ENCODE data around the gene MAP3K20.
"Not testable (repeated sequence)": the region's sequence is repeated elsewhere in the genome, so short reads cannot be mapped to it uniquely, and the experiment has no call there.

Gene MAP3K20

DNA sequence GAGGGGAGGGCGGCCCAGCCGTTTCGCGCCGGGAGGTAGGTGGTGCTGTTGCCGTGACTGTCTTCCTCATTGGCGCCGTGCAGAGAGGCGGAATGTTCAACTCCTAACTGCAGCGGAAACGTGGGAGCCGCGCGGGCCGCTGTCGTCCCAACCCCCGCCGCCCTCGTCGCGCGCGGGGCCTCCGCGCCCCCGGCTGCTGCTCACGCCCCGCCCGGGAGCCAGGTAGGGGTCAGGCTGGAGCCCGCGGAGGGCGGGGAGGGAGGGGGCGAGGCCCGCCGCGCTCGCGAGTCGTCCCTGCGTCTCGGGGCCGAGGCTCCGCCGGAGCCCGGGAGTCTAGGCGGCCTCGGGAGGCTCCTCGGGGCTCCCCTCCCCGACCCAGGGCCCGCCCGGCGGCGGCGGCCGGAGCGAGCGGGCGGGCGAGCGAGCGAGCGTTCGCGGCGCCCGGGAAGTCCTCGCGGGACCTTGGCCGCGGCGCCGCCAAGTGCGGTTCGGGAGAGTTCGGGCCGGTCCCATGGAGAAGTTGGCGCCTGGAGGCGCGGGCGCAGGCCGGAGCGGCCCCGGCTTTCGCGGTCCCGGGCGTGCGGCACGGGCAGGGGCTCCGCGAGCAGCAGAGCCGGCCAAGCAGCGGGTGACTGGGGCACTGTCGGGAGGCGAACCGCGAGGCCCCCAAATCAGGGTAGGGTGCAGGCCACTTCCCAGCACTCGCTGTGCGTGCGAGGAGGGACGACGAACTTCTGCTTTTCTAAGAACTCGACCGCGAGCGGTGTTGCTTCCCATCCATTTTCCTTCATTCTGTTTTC lies at the start of gene MAP3K20:
MAP3K20 (plus strand) TSS at position 66 of the 800 bp plus-strand sequence. CDS start 15,186 bp downstream, outside the sequence.
- Mint-ChIP-seq H3K36me3 (no peaks in the 10 kb centered on the region), H3K27me3 (peaks cover 29% of the 10 kb centered on the region), H3K4me1 (ENCODE audit: low read depth) (peaks cover 8% of the 10 kb centered on the region), H3K9me3 (ENCODE audit: low read depth) (no peaks in the 10 kb centered on the region), H3K27ac (peak within 1 kb of the TSS; percentile 47), H3K4me3 (peak within 1 kb of the TSS; percentile 84)

DNA sequence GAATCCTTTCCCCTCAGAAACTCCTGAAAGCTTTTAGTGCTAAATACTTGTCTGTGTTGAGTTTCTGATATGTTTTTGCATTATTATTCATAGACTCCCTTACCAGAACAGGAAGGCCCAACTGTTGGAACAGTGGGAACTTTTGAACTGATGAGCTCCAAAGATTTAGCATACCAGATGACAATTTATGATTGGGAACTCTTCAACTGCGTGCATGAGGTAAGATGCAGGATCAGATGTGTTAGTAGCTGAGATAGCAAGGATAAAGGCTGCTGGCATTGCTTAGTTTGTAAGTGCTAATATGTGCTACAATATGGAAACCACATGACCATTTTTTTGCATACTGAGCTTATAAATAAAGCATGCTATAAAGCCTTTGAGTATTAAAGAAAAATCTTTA lies 49.2 kb upstream of the MAP3K20 start:
- H3K4me3 Mint-ChIP-seq: no peak overlapping the region
- H3K9me3 Mint-ChIP-seq (ENCODE audit: low read depth): no peaks in the 10 kb centered on the region
- no peak overlapping the region for H3K27ac Mint-ChIP-seq
- H3K36me3 Mint-ChIP-seq: peaks cover 2% of the 10 kb centered on the region
- peaks cover 3% of the 10 kb centered on the region for H3K4me1 Mint-ChIP-seq (ENCODE audit: low read depth)
- H3K27me3 Mint-ChIP-seq: peaks cover 3% of the 10 kb centered on the region

GRCh38 chr2:173027181-173028128 lies 48.2 kb upstream of the MAP3K20 start:
- Mint-ChIP-seq H3K4me3 (no peak overlapping the region), H3K27ac (no peak overlapping the region), H3K36me3 (peaks cover 2% of the 10 kb centered on the region), H3K4me1 (ENCODE audit: low read depth) (peaks cover 3% of the 10 kb centered on the region), H3K27me3 (peaks cover 3% of the 10 kb centered on the region), H3K9me3 (ENCODE audit: low read depth) (no peaks in the 10 kb centered on the region)

- no peaks in the 10 kb centered on the region for H3K9me3 Mint-ChIP-seq (ENCODE audit: low read depth)
- H3K36me3 Mint-ChIP-seq: peaks cover 2% of the 10 kb centered on the region
- H3K4me3 Mint-ChIP-seq: no peak overlapping the region
- no peak overlapping the region for H3K27ac Mint-ChIP-seq
- H3K27me3 Mint-ChIP-seq: peaks cover 3% of the 10 kb centered on the region
- H3K4me1 Mint-ChIP-seq (ENCODE audit: low read depth): peaks cover 3% of the 10 kb centered on the region
Measured at GRCh38 chr2:173028141-173028540, 47.5 kb upstream of the MAP3K20 start.

DNA sequence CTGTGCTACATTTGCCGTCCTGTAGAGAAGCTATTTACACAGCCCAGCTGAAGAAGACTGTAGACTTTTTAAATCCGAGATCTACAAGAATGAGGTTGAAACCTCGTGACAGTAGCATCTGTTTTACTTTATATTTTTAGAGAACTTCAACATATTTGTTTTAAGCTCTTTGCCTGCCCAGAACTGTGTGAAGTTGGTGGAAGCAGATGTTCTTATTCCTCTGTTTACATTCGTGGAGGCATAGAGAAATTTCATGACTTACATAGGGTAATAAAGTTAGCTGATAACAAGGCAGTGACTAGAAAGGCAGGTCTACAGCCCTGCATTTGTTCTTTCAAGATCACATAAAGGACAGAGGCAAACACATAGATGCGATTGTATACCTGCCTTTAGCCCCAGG lies 47.0 kb upstream of the MAP3K20 start:
- Mint-ChIP-seq H3K27ac (no peak overlapping the region), H3K27me3 (peaks cover 3% of the 10 kb centered on the region), H3K4me3 (no peak overlapping the region), H3K9me3 (ENCODE audit: low read depth) (no peaks in the 10 kb centered on the region), H3K4me1 (ENCODE audit: low read depth) (peaks cover 3% of the 10 kb centered on the region), H3K36me3 (peaks cover 2% of the 10 kb centered on the region)

GRCh38 chr2:173030561-173031490 lies 44.8 kb upstream of the MAP3K20 start:
- H3K27me3 Mint-ChIP-seq: peaks cover 3% of the 10 kb centered on the region
- H3K36me3 Mint-ChIP-seq: peaks cover 4% of the 10 kb centered on the region
- peaks cover 3% of the 10 kb centered on the region for H3K4me1 Mint-ChIP-seq (ENCODE audit: low read depth)
- H3K4me3 Mint-ChIP-seq: no peak overlapping the region
- H3K27ac Mint-ChIP-seq: no peak overlapping the region
- no peaks in the 10 kb centered on the region for H3K9me3 Mint-ChIP-seq (ENCODE audit: low read depth)

DNA sequence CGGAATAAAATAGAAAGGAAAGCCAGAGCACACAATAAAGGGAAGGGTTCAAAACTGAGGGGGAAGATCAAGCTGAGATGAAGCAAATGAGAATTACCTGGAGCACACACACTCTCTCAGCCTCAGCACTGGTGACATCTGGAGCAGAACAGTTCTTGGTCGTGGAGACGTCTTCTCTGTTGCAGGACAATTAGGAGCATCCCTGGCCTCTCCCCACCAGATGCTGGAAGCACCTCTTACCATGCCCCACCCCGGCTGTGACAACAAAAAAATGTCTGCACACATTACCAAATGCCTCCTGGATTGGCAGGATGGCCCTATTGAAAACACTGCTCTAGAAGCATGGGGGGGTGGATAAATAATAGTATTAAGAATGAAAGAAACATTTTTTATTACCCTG lies 43.6 kb upstream of the MAP3K20 start:
- Mint-ChIP-seq H3K4me1 (ENCODE audit: low read depth) (peaks cover 3% of the 10 kb centered on the region), H3K9me3 (ENCODE audit: low read depth) (no peaks in the 10 kb centered on the region), H3K4me3 (no peak overlapping the region), H3K27ac (no peak overlapping the region), H3K36me3 (peaks cover 4% of the 10 kb centered on the region), H3K27me3 (peaks cover 3% of the 10 kb centered on the region)

GRCh38 chr2:173033084-173033483 lies 42.6 kb upstream of the MAP3K20 start:
- Mint-ChIP-seq H3K27ac (no peak overlapping the region), H3K4me3 (no peak overlapping the region), H3K36me3 (peaks cover 2% of the 10 kb centered on the region), H3K9me3 (ENCODE audit: low read depth) (no peaks in the 10 kb centered on the region), H3K4me1 (ENCODE audit: low read depth) (no peaks in the 10 kb centered on the region), H3K27me3 (no peaks in the 10 kb centered on the region)

- Mint-ChIP-seq H3K4me3 (no peak overlapping the region), H3K27me3 (no peaks in the 10 kb centered on the region), H3K27ac (no peak overlapping the region), H3K9me3 (ENCODE audit: low read depth) (no peaks in the 10 kb centered on the region), H3K4me1 (ENCODE audit: low read depth) (no peaks in the 10 kb centered on the region), H3K36me3 (peaks cover 2% of the 10 kb centered on the region)
Measured at GRCh38 chr2:173034143-173034542, 41.5 kb upstream of the MAP3K20 start.

DNA sequence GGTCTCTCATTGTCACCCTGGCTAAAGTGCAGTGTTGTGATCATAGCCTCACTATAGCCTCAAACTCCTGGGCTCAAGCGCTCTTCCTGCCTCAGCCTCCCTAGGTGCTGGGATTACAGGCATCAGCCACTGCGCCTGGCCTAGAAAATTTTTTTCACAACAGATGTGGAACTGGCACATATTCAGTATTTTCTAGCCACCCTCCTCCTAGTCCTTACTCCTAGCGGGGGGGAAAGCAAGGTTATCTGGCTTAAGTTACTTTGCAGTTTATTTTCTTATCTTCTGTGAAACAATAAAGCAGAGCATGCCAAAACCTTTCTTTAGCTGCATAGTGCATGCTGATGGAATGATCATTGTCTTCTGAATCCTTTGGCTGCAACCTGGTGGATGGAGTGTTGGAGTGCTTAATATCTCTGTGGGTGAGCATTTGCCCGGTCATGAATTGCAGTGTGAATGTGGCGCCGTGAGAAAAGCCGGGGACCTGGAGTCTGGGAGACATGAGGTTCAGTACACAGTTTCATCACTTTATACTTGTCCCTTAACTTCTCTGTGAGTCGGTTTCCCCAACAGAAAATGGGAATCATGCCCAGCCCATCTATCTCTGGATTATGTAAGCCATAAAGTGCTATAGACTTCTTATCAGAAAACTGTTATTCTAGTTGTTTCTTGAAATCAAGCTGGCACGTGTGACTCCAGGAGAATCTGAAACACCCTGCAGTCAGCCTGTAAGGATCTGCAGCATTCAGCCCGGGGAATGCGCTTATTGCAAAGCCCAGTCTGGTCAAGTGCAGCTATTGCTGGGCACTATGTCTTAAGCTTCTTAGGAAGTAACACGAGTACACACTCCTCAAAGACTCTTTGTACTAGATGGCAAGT lies 38.2 kb upstream of the MAP3K20 start:
- no peaks in the 10 kb centered on the region for H3K9me3 Mint-ChIP-seq (ENCODE audit: low read depth)
- H3K4me3 Mint-ChIP-seq: no peak overlapping the region
- H3K36me3 Mint-ChIP-seq: peaks cover 2% of the 10 kb centered on the region
- H3K4me1 Mint-ChIP-seq (ENCODE audit: low read depth): no peaks in the 10 kb centered on the region
- H3K27ac Mint-ChIP-seq: no peak overlapping the region
- no peaks in the 10 kb centered on the region for H3K27me3 Mint-ChIP-seq

GRCh38 chr2:173038257-173038656 lies 37.4 kb upstream of the MAP3K20 start:
- H3K27me3 Mint-ChIP-seq; H3K4me1 Mint-ChIP-seq (ENCODE audit: low read depth); H3K27ac Mint-ChIP-seq; H3K4me3 Mint-ChIP-seq; H3K9me3 Mint-ChIP-seq (ENCODE audit: low read depth); H3K36me3 Mint-ChIP-seq: not testable (repeated sequence)

DNA sequence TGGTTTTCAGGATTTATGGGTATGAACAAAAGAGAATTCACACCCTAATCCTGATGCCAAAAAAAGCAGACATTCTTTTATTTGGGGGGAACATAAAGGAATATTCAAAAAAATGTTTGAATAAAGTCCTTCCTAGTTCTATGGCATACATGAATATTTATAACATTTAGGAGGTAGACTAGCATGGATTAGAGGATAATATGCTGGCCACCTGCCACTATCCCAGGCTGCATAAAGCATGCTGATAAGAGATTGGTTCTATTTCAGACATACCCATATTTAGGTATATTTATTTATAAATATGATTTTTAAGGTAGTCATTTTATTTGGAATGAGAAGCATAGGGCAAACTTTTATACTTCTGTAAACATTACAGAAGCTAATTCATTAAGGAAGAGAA lies 34.9 kb upstream of the MAP3K20 start:
- Mint-ChIP-seq H3K4me1 (ENCODE audit: low read depth) (no peaks in the 10 kb centered on the region), H3K36me3 (no peaks in the 10 kb centered on the region), H3K9me3 (ENCODE audit: low read depth) (no peaks in the 10 kb centered on the region), H3K27me3 (no peaks in the 10 kb centered on the region), H3K4me3 (no peak overlapping the region), H3K27ac (no peak overlapping the region)

- no peaks in the 10 kb centered on the region for H3K4me1 Mint-ChIP-seq (ENCODE audit: low read depth)
- no peaks in the 10 kb centered on the region for H3K9me3 Mint-ChIP-seq (ENCODE audit: low read depth)
- H3K27me3 Mint-ChIP-seq: no peaks in the 10 kb centered on the region
- no peak overlapping the region for H3K4me3 Mint-ChIP-seq
- no peak overlapping the region for H3K27ac Mint-ChIP-seq
- no peaks in the 10 kb centered on the region for H3K36me3 Mint-ChIP-seq
Measured at GRCh38 chr2:173043476-173043875, 32.2 kb upstream of the MAP3K20 start.
